SK-N-SH (cell line): ENCODE results near the gene ATOSA. TPM values are rescaled to one million over a fixed set of nuclear protein-coding genes. Genes with fewer than 3 reads are reported as not detected.

Source experiments
- CTCF ChIA-PET: fragments of 300-600, 350-600 bp; formaldehyde crosslinking; extraction: SDS; loops from one replicate; lab custom pipeline; 2021; lab: Yijun Ruan, JAX
- POLR2A ChIA-PET: fragments of 350-600 bp; sonication (Branson Sonifier 250); formaldehyde crosslinking; extraction: SDS; loops from one replicate; lab custom pipeline; 2020; ENCODE audit warnings: antibody characterized with exemption, inconsistent platforms; lab: Yijun Ruan, JAX
- DNase-seq: peaks from one replicate; pipeline ENCODE4 v3.0.0; 2012
- H2AFZ ChIP-seq: fragments of 200-600 bp; sonication (generic); 2 replicates; pipeline ENCODE4 v1.8.1; 2016; ENCODE audit warnings: antibody characterized with exemption, mild to moderate bottlenecking, low read depth
- H3F3A ChIP-seq: fragments of 200-600 bp; sonication (generic); replicated peaks from 2 replicates; pipeline ENCODE3; 2016; ENCODE audit warnings: antibody characterized with exemption, mild to moderate bottlenecking; ENCODE audit not compliant: insufficient read depth
- H3K27ac ChIP-seq, 2 experiments: fragments of 200-500 bp in 1 of 2; fragments of 200-600 bp in 1 of 2; sonication (Bioruptor generic) in 1 of 2; sonication (generic), shearing (Covaris generic) in 1 of 2; 2 replicates each; pipeline versions ENCODE4 v1.5.1 to v1.6.1; 2014 to 2016; ENCODE audit warnings: low read depth in 2 of 2, inconsistent platforms in 1 of 2, low read length in 1 of 2, mild to moderate bottlenecking in 1 of 2, mixed read lengths in 1 of 2
- H3K27me3 ChIP-seq: fragments of 200-600 bp; sonication (generic), shearing (Covaris generic); 2 replicates; pipeline ENCODE4 v1.6.1; 2016; ENCODE audit warnings: mixed run types; ENCODE audit not compliant: insufficient read depth
- H3K36me3 ChIP-seq, 2 experiments: fragments of 200-500 bp in 1 of 2; fragments of 200-600 bp in 1 of 2; sonication (Bioruptor generic) in 1 of 2; sonication (generic) in 1 of 2; replicated peaks in 1 of 2; 2 replicates each; pipeline versions ENCODE3 to v1.5.1; 2014 to 2016; ENCODE audit warnings: low read length in 1 of 2, mild to moderate bottlenecking in 1 of 2; ENCODE audit not compliant: insufficient read depth in 2 of 2, control insufficient read depth in 1 of 2
- H3K4me1 ChIP-seq, 2 experiments: fragments of 200-500 bp in 1 of 2; fragments of 200-600 bp in 1 of 2; sonication (Bioruptor generic) in 1 of 2; sonication (generic), shearing (Covaris generic) in 1 of 2; 2 replicates each; pipeline versions ENCODE4 v1.5.1 to v1.6.1; 2014 to 2016; ENCODE audit warnings: low read depth in 1 of 2, low read length in 1 of 2, mixed run types in 1 of 2; ENCODE audit not compliant: insufficient read depth in 2 of 2, control insufficient read depth in 1 of 2
- H3K4me2 ChIP-seq: fragments of 200-600 bp; sonication (generic), shearing (Covaris generic); 2 replicates; pipeline ENCODE4 v1.6.1; 2017; ENCODE audit warnings: mixed run types
- H3K4me3 ChIP-seq, 2 experiments: fragments of 200-500 bp in 1 of 2; fragments of 200-600 bp in 1 of 2; sonication (Bioruptor generic) in 1 of 2; sonication (generic), shearing (Covaris generic) in 1 of 2; 2 replicates each; pipeline versions ENCODE4 v1.5.1 to v1.8.1; 2014 to 2016; ENCODE audit warnings: low read depth in 2 of 2, inconsistent platforms in 1 of 2, low read length in 1 of 2, mild to moderate bottlenecking in 1 of 2, mixed read lengths in 1 of 2, moderate library complexity in 1 of 2
- H3K79me2 ChIP-seq: fragments of 200-600 bp; sonication (generic); 2 replicates; pipeline ENCODE4 v1.8.1; 2017; ENCODE audit warnings: mild to moderate bottlenecking; ENCODE audit not compliant: insufficient read depth
- H3K9ac ChIP-seq: fragments of 200-600 bp; sonication (generic); 2 replicates; pipeline ENCODE4 v1.6.1; 2017; ENCODE audit warnings: mixed run types
- H3K9me2 ChIP-seq: fragments of 200-600 bp; sonication (generic); 2 replicates; pipeline ENCODE4 v1.6.1; 2017; ENCODE audit warnings: mixed run types
- H3K9me3 ChIP-seq: fragments of 200-600 bp; sonication (generic); 2 replicates; pipeline ENCODE4 v1.6.1; 2017; ENCODE audit warnings: mixed run types, mild to moderate bottlenecking, moderate library complexity
- H4K20me1 ChIP-seq: fragments of 200-600 bp; sonication (generic); 2 replicates; pipeline ENCODE4 v1.6.1; 2017; ENCODE audit warnings: mild to moderate bottlenecking, mixed run types; ENCODE audit not compliant: insufficient read depth
- CHD2 ChIP-seq: fragments of 150-350 bp; IDR thresholded peaks from 2 replicates; pipeline ENCODE4 v1.6.1; 2018; ENCODE audit warnings: low read length; ENCODE audit not compliant: partially characterized antibody
- ELF1 ChIP-seq: IDR thresholded peaks from 2 replicates; pipeline ENCODE4 v1.4.0; 2012
- FOXJ3 ChIP-seq: sonication (generic); formaldehyde crosslinking; IDR thresholded peaks from 2 replicates; pipeline ENCODE4 v1.5.1; 2020; ENCODE audit warnings: mild to moderate bottlenecking, missing genetic modification reagents
- FOXM1 ChIP-seq: IDR thresholded peaks from 2 replicates; pipeline ENCODE4 v1.4.0; 2012; ENCODE audit warnings: low read depth, mild to moderate bottlenecking
- GABPA ChIP-seq: IDR thresholded peaks from 2 replicates; pipeline ENCODE4 v1.4.0; 2012; ENCODE audit warnings: low read depth, mild to moderate bottlenecking
- JUND ChIP-seq: IDR thresholded peaks from 2 replicates; pipeline ENCODE4 v1.4.0; 2012
- MAX ChIP-seq: IDR thresholded peaks from 2 replicates; pipeline ENCODE4 v1.4.0; 2012; ENCODE audit warnings: low read depth
- MXI1 ChIP-seq: IDR thresholded peaks from 2 replicates; pipeline ENCODE4 v1.6.1; 2012; ENCODE audit warnings: mild to moderate bottlenecking, low read depth, low read length, improper control_type of control experiment
- NFIC ChIP-seq: IDR thresholded peaks from 2 replicates; pipeline ENCODE4 v1.4.0; 2012; ENCODE audit warnings: borderline replicate concordance
- POLR2AphosphoS5 ChIP-seq: IDR thresholded peaks from 2 replicates; pipeline ENCODE4 v1.6.1; 2012; ENCODE audit warnings: low read depth, low read length
- RAD21 ChIP-seq: IDR thresholded peaks from 2 replicates; pipeline ENCODE4 v1.6.1; 2012; ENCODE audit warnings: mild to moderate bottlenecking, low read length
- RCOR1 ChIP-seq: fragments of 150-350 bp; IDR thresholded peaks from 2 replicates; pipeline ENCODE4 v1.6.1; 2017; ENCODE audit warnings: antibody characterized with exemption, low read length
- RXRA ChIP-seq: IDR thresholded peaks from 2 replicates; pipeline ENCODE4 v1.4.0; 2012; ENCODE audit warnings: low read depth, mild to moderate bottlenecking, borderline replicate concordance
- SIN3A ChIP-seq: IDR thresholded peaks from 2 replicates; pipeline ENCODE4 v1.6.1; 2012; ENCODE audit warnings: low read depth, mild to moderate bottlenecking, low read length, moderate library complexity, borderline replicate concordance
- SMC3 ChIP-seq: IDR thresholded peaks from 2 replicates; pipeline ENCODE4 v1.6.1; 2012; ENCODE audit warnings: low read depth, low read length, improper control_type of control experiment
- TAF1 ChIP-seq: IDR thresholded peaks from 2 replicates; pipeline ENCODE4 v1.6.1; 2012; ENCODE audit warnings: low read depth, mild to moderate bottlenecking, low read length, moderate library complexity, borderline replicate concordance
- TCF12 ChIP-seq: IDR thresholded peaks from 2 replicates; pipeline ENCODE4 v1.4.0; 2012
- WGBS: methylation state at CpG from one replicate; pipeline ENCODE4 v1.1.6; 2017; ENCODE audit warnings: low lambda C conversion rate; 5-methylcytosine and 5-hydroxymethylcytosine counted together
- polyA plus RNA-seq, 3 experiments: library from polyadenylated mRNA; depleted of rRNA; stranded (reverse); fragments of >200 nt; gene quantifications; 2 replicates each; pipeline ENCODE4 v1.2.3, GENCODE V29; 2012
- TF ChIP-seq, protein P1 (sequence below): fragments of 150-350 bp; IDR thresholded peaks from 2 replicates; pipeline ENCODE4 v1.6.1; 2017; ENCODE audit warnings: antibody characterized with exemption, low read length, low read depth, borderline replicate concordance
- TF ChIP-seq, protein P2 (sequence below): IDR thresholded peaks from 2 replicates; pipeline ENCODE4; 2012
- TF ChIP-seq, protein P3 (sequence below): IDR thresholded peaks from 2 replicates; pipeline ENCODE4 v1.4.0; 2012; ENCODE audit warnings: low read depth, borderline replicate concordance

The ATOSA gene
- polyA plus RNA-seq, 1 of the 3 experiments (the other 2 are of a cell fraction) = 7.4 TPM

- Histone ChIP-seq H3K27me3 (no peaks in the 10 kb centered on the region), H3K9me2 (no peaks in the 10 kb centered on the region), H3K4me1 (peaks cover 3 to 9% of the 10 kb centered on the region in 2 experiments; a peak in 2 of 4 replicates), H3K36me3 (peaks cover 35 to 56% of the 10 kb centered on the region in 2 experiments), H3K9me3 (no peaks in the 10 kb centered on the region), H3K79me2 (peaks cover 15% of the 10 kb centered on the region; the same call in 1 of the 2 replicates), H3F3A (peaks cover 2% of the 10 kb centered on the region), H3K9ac (no peak overlapping the region), H3K4me2 (no peak overlapping the region), H3K4me3 (no peak overlapping the region), H3K27ac (no peak overlapping the region), H4K20me1 (no peaks in the 10 kb centered on the region), H2AFZ (no peak overlapping the region)
- TF ChIP-seq RXRA (no peak), GABPA (no peak), TCF12 (no peak)
- WGBS = 81% methylated on average over 2 of the region's 2 CpGs
- ChIA-PET POLR2A (no interaction called here), CTCF (interaction anchor here (1.0 to 1.3 kb wide), 3 partner anchors 9 to 62 kb away, joined by 3 to 4 read pairs (median 3); no protein-coding TSS in a partner anchor)
- no peak for DNase-seq
Observed at GRCh38 chr15:52673312-52673711, 5.9 kb downstream of the ATOSA start.

- WGBS = 94% methylated on average over 1 of the region's 1 CpG
- no peak for DNase-seq
- H3K4me2 ChIP-seq = no peak overlapping the region
- ChIA-PET POLR2A (no interaction called here), CTCF (interaction anchor here (1.0 to 1.3 kb wide), 2 partner anchors 12 to 63 kb away, joined by 3 to 4 read pairs; no protein-coding TSS in a partner anchor)
- H3F3A ChIP-seq = no peaks in the 10 kb centered on the region
- H3K9ac ChIP-seq = no peak overlapping the region
- no peaks in the 10 kb centered on the region for H3K27me3 ChIP-seq
- H2AFZ ChIP-seq = no peak overlapping the region
- H3K4me3 ChIP-seq = no peak overlapping the region
- peaks cover 36 to 60% of the 10 kb centered on the region in 2 experiments for H3K36me3 ChIP-seq
- peaks cover 15% of the 10 kb centered on the region; the same call in 1 of the 2 replicates for H3K79me2 ChIP-seq
- no peaks in the 10 kb centered on the region for H3K9me3 ChIP-seq
- H3K27ac ChIP-seq = no peak overlapping the region
- H3K9me2 ChIP-seq = no peaks in the 10 kb centered on the region
- TF ChIP-seq FOXJ3 (no peak), MXI1 (no peak), SIN3A (no peak), POLR2AphosphoS5 (no peak), RAD21 (no peak), CHD2 (no peak), TCF12 (no peak), SMC3 (no peak), FOXM1 (no peak), TAF1 (no peak), JUND (no peak), MAX (no peak), NFIC (no peak), RCOR1 (no peak), ELF1 (no peak)
- TF ChIP-seq, protein P1, sequence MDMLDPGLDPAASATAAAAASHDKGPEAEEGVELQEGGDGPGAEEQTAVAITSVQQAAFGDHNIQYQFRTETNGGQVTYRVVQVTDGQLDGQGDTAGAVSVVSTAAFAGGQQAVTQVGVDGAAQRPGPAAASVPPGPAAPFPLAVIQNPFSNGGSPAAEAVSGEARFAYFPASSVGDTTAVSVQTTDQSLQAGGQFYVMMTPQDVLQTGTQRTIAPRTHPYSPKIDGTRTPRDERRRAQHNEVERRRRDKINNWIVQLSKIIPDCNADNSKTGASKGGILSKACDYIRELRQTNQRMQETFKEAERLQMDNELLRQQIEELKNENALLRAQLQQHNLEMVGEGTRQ = no peak
- TF ChIP-seq, protein P2, sequence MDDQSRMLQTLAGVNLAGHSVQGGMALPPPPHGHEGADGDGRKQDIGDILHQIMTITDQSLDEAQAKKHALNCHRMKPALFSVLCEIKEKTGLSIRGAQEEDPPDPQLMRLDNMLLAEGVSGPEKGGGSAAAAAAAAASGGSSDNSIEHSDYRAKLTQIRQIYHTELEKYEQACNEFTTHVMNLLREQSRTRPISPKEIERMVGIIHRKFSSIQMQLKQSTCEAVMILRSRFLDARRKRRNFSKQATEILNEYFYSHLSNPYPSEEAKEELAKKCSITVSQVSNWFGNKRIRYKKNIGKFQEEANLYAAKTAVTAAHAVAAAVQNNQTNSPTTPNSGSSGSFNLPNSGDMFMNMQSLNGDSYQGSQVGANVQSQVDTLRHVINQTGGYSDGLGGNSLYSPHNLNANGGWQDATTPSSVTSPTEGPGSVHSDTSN = no peak
- TF ChIP-seq, protein P3, sequence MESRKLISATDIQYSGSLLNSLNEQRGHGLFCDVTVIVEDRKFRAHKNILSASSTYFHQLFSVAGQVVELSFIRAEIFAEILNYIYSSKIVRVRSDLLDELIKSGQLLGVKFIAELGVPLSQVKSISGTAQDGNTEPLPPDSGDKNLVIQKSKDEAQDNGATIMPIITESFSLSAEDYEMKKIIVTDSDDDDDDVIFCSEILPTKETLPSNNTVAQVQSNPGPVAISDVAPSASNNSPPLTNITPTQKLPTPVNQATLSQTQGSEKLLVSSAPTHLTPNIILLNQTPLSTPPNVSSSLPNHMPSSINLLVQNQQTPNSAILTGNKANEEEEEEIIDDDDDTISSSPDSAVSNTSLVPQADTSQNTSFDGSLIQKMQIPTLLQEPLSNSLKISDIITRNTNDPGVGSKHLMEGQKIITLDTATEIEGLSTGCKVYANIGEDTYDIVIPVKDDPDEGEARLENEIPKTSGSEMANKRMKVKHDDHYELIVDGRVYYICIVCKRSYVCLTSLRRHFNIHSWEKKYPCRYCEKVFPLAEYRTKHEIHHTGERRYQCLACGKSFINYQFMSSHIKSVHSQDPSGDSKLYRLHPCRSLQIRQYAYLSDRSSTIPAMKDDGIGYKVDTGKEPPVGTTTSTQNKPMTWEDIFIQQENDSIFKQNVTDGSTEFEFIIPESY = no peak
- peaks cover 3 to 9% of the 10 kb centered on the region in 2 experiments; a peak in 1 of 4 replicates for H3K4me1 ChIP-seq
- no peaks in the 10 kb centered on the region for H4K20me1 ChIP-seq
Observed at GRCh38 chr15:52672661-52673060, 6.5 kb downstream of the ATOSA start.
